Cardiac muscle cell (in vitro differentiated cells and primary cell): Measurements from ENCODE around the gene ADAM11. TPM values are rescaled to one million over a fixed set of nuclear protein-coding genes. Genes with fewer than 3 reads are reported as not detected.

Experiments
- DNase-seq, 2 donors: peaks; one replicate each; pipeline versions ENCODE4 v3.0.0 to v3.0.0-alpha.2; 2010 to 2017; ENCODE audit warnings: low read depth in 1 of 2, low spot score in 1 of 2
- H3K27ac ChIP-seq: fragments of 200-600 bp; sonication (generic); 2 replicates; pipeline ENCODE4 v1.5.1; 2016
- H3K27me3 ChIP-seq: fragments of 200-600 bp; sonication (generic); 2 replicates; pipeline ENCODE4 v1.6.0; 2016; ENCODE audit warnings: control low read depth
- H3K36me3 ChIP-seq: fragments of 200-600 bp; sonication (generic); 2 replicates; pipeline ENCODE4 v1.5.1; 2016; ENCODE audit warnings: control low read depth
- H3K4me1 ChIP-seq: fragments of 200-600 bp; sonication (generic); 2 replicates; pipeline ENCODE4 v1.8.1; 2017; ENCODE audit warnings: low read depth, mild to moderate bottlenecking, mixed run types
- H3K4me3 ChIP-seq: fragments of 200-600 bp; sonication (generic); 2 replicates; pipeline ENCODE4 v1.5.1; 2016; ENCODE audit warnings: mild to moderate bottlenecking
- H3K9me3 ChIP-seq: fragments of 200-600 bp; sonication (generic); 2 replicates; pipeline ENCODE4 v1.5.1; 2017; ENCODE audit warnings: low read depth, mild to moderate bottlenecking, control low read depth
- polyA plus RNA-seq: library from polyadenylated mRNA; unstranded; fragments of >200 nt; fragmentation: Nextera tagmentation; extraction: Ambion mirVana; gene quantifications from 2 replicates; pipeline ENCODE4 v1.2.1, GENCODE V29; 2016
- total RNA-seq: library from RNA; depleted of rRNA; stranded (reverse); fragments of >200 nt; gene quantifications from 2 replicates; pipeline ENCODE4 v1.2.3, GENCODE V29; 2016
- TF ChIP-seq, protein P1 (sequence below): IDR thresholded peaks from 2 replicates; pipeline ENCODE4 v1.5.1; 2012; ENCODE audit warnings: low read depth, mild to moderate bottlenecking, low read length

ADAM11 gene
- total and polyA plus RNA-seq, 2 experiments from 2014 or later: 22.3 to 116 TPM

DNA sequence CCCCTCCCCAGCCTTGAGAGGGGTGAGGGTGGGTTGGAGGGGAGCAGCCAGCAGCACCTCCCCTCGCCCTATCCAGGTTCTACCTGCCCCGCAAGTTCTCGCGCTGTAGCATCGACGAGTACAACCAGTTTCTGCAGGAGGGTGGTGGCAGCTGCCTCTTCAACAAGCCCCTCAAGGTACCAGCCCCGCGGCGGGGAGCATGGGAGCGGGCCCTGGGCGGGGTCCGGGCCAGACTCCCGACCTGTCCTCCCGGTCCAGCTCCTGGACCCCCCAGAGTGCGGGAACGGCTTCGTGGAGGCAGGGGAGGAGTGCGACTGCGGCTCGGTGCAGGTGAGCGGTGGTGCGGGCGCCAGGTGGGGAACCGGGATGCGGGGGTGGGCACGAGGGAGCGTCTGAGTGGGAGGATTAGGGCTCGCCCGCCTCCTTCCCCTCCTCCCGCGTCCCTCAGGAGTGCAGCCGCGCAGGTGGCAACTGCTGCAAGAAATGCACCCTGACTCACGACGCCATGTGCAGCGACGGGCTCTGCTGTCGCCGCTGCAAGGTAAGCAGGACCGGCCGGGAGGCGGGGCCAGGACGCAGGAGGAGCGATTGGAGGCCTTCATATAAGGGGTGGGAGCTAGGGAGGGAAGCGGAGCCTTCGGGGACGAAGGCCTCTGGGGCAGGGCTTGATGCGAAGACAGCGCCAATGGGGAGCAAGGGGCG is 16.5 kb downstream of the ADAM11 start:
- no peak overlapping the region for H3K27ac ChIP-seq
- TF ChIP-seq, protein P1, sequence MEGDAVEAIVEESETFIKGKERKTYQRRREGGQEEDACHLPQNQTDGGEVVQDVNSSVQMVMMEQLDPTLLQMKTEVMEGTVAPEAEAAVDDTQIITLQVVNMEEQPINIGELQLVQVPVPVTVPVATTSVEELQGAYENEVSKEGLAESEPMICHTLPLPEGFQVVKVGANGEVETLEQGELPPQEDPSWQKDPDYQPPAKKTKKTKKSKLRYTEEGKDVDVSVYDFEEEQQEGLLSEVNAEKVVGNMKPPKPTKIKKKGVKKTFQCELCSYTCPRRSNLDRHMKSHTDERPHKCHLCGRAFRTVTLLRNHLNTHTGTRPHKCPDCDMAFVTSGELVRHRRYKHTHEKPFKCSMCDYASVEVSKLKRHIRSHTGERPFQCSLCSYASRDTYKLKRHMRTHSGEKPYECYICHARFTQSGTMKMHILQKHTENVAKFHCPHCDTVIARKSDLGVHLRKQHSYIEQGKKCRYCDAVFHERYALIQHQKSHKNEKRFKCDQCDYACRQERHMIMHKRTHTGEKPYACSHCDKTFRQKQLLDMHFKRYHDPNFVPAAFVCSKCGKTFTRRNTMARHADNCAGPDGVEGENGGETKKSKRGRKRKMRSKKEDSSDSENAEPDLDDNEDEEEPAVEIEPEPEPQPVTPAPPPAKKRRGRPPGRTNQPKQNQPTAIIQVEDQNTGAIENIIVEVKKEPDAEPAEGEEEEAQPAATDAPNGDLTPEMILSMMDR: no peak
- no peaks in the 10 kb centered on the region for H3K36me3 ChIP-seq
- peak overlapping the region; percentile 26 for H3K4me3 ChIP-seq
- peak in 1 of 2 donors; percentile 98 for DNase-seq
- no peaks in the 10 kb centered on the region for H3K27me3 ChIP-seq
- no peaks in the 10 kb centered on the region for H3K9me3 ChIP-seq
- peaks cover 4% of the 10 kb centered on the region for H3K4me1 ChIP-seq

DNA sequence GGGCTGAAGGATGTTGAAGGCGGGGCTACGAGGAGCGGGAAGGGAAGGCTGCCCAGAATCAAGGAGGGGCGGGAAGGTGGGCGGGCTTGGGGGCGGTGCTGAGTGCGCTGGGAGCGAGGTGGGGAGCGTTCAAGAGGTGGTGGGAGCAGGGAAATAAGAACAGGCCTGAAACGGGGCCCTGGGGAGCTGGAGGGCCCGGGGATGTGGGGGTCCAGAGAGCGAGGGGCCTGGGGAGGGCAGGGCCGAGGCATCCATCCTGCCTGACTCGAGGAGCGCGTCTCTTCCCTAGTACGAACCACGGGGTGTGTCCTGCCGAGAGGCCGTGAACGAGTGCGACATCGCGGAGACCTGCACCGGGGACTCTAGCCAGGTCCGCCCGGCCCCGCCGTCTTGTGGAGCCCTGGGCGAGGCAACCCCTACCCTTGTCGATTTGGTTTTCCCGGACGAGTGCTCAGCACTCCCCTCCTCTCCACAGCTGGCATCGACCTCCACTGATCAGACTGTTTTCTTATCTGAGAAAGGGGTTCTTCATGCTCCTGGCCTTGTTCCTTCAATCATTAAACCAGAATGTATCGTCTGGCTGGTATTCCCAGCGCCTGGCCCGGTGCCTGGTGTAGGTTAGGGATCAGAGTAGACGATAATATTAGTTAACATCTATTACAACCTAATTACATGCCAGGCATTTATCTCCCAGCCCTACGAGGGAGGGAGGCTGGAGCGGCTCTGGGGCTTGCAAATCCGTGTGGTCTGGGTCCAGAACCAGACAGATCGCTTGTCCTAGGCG is 17.2 kb downstream of the ADAM11 start:
- Histone ChIP-seq H3K9me3 (no peaks in the 10 kb centered on the region), H3K27me3 (no peaks in the 10 kb centered on the region), H3K27ac (no peak overlapping the region), H3K36me3 (no peaks in the 10 kb centered on the region), H3K4me3 (peak overlapping the region; percentile 28), H3K4me1 (no peaks in the 10 kb centered on the region)
- peak in 1 of 2 donors; percentile 99 for DNase-seq
- TF ChIP-seq, protein P1: no peak

DNA sequence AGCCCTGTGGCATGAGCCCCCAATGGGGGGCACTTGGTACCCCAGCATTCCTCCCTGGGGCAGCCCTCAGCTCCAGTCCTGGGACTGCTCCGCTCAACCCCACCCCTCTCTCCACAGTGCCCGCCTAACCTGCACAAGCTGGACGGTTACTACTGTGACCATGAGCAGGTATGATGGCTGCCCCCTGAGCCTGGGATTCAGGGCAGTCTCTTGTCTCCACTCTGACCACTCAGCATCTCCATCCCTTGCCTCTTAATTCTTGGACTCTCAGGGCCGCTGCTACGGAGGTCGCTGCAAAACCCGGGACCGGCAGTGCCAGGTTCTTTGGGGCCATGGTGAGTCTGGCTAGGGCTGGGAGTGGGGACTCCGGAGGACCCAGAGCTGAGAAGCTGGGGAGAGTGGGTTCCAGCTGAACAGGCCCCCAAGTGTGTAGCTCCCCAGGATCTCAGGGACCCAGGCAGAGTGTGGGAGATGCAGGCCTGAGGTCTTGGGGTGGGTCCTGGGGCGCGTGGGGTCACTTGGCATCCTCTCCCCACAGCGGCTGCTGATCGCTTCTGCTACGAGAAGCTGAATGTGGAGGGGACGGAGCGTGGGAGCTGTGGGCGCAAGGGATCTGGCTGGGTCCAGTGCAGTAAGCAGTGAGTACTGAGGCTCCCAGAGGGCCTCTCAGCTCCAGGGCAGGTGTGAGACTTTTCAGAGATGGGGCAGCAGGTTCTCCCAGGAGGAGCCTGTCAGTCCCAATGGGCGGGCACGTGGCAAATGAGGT is 18.0 kb downstream of the ADAM11 start:
- H3K4me1 ChIP-seq: peaks cover under 1% of the 10 kb centered on the region
- H3K9me3 ChIP-seq: no peaks in the 10 kb centered on the region
- no peaks in the 10 kb centered on the region for H3K36me3 ChIP-seq
- DNase-seq: no peak
- TF ChIP-seq, protein P1: no peak
- no peak overlapping the region for H3K27ac ChIP-seq
- no peaks in the 10 kb centered on the region for H3K27me3 ChIP-seq
- H3K4me3 ChIP-seq: no peak overlapping the region

DNA sequence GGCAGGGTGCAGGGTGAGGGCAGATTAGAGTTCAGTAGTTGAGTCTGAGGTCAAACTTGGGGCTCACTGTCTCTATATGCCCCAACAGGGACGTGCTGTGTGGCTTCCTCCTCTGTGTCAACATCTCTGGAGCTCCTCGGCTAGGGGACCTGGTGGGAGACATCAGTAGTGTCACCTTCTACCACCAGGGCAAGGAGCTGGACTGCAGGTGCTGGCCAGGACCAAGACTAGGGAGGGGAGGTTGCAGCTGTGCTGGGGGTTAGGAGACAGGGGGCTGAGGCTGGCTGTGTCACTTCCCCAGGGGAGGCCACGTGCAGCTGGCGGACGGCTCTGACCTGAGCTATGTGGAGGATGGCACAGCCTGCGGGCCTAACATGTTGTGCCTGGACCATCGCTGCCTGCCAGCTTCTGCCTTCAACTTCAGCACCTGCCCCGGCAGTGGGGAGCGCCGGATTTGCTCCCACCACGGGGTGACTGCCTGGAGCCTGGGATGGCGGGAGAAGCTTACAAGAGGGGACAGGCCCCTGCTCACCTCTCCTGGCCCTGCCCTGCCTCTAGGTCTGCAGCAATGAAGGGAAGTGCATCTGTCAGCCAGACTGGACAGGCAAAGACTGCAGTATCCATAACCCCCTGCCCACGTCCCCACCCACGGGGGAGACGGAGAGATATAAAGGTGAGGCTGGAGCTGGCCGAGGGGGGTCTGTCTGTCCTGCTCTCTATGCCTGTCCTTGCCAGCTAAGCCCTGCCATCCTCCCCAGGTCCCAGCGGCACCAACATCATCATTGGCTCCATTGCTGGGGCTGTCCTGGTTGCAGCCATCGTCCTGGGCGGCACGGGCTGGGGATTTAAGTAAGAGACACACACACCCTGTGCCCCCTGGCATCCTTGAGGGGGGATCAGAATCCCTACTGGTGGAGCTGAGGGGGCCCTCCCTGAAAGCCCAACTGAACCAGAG is 18.9 kb downstream of the ADAM11 start:
- Histone ChIP-seq H3K4me1 (peaks cover 9% of the 10 kb centered on the region), H3K27me3 (no peaks in the 10 kb centered on the region), H3K4me3 (no peak overlapping the region), H3K27ac (no peak overlapping the region), H3K36me3 (no peaks in the 10 kb centered on the region), H3K9me3 (no peaks in the 10 kb centered on the region)
- TF ChIP-seq, protein P1: no peak
- no peak for DNase-seq

DNA sequence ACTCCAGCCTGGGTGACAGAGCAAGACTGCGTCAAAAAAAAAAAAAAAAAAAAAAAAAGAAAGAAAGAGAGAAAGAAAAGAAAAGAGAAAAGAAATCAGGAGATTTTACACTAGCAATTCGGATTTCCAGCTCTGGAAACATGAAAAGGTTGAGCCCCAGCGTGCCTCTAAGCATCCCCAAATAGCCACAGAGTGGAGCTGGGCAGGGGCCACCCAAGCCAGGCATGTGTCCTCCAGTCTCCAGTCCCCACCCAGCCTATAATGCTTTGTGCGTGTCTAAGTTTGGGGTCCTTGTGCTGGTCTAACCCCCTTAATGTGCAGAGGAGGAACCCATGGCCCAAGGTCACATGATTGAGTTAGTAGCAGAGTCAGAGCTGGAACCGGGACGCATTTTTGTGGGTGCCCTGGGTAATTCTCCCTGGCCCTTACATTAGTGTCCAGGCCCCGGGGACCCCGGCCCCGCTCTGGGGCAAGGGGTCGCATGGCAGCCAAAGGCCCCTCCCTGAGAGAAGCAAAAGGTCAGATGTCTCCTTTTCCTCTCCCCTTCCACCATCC is 19.9 kb downstream of the ADAM11 start:
- H3K27ac ChIP-seq: no peak overlapping the region
- peaks cover 12% of the 10 kb centered on the region for H3K4me1 ChIP-seq
- TF ChIP-seq, protein P1: no peak
- no peaks in the 10 kb centered on the region for H3K36me3 ChIP-seq
- H3K27me3 ChIP-seq: no peaks in the 10 kb centered on the region
- no peak overlapping the region for H3K4me3 ChIP-seq
- H3K9me3 ChIP-seq: no peaks in the 10 kb centered on the region
- DNase-seq: no peak
